Activated CD8-positive, alpha-beta T cell treated with anti-CD3 and anti-CD28 coated beads, Interleukin-2, amount 10 ng/mL, durations not matched to agents 7 days and 5 days (primary cell): ENCODE data around the gene MOV10L1. TPM values are rescaled to one million over a fixed set of nuclear protein-coding genes. Genes with fewer than 3 reads are reported as not detected.

ENCODE experiments used
- ATAC-seq: fragments of 150-1000 bp; cut with Tn5 transposase; one replicate; pipeline ENCODE4 v1.10.0; 2021; ENCODE audit warnings: moderate library complexity
- CTCF ChIA-PET: fragments of 350-600 bp; sonication (Branson Sonifier 250); formaldehyde crosslinking; loops from one replicate; lab custom pipeline; 2021; ENCODE audit warnings: antibody characterized with exemption; lab: Charles Lee
- POLR2A ChIA-PET: fragments of 350-600 bp; sonication (Branson Sonifier 250); formaldehyde crosslinking; loops from one replicate; lab custom pipeline; 2021; ENCODE audit warnings: antibody characterized with exemption; lab: Charles Lee
- DNase-seq: peaks from one replicate; pipeline ENCODE4 v3.0.0-alpha.2; 2020
- H3K27ac Mint-ChIP-seq: one replicate; pipeline ENCODE4 v1.8.0; 2021; ENCODE audit warnings: mild to moderate bottlenecking, mixed read lengths
- H3K27me3 Mint-ChIP-seq: one replicate; pipeline ENCODE4 v1.8.0; 2021; ENCODE audit warnings: low read depth, mixed read lengths
- H3K36me3 Mint-ChIP-seq: one replicate; pipeline ENCODE4 v1.8.0; 2021; ENCODE audit warnings: low read depth, mixed read lengths
- H3K4me1 Mint-ChIP-seq: one replicate; pipeline ENCODE4 v1.8.0; 2021; ENCODE audit warnings: low read depth, mixed read lengths
- H3K4me3 Mint-ChIP-seq: one replicate; pipeline ENCODE4 v1.8.0; 2021; ENCODE audit warnings: mild to moderate bottlenecking, mixed read lengths
- H3K9me3 Mint-ChIP-seq: one replicate; pipeline ENCODE4 v1.8.0; 2022; ENCODE audit warnings: mixed read lengths; ENCODE audit not compliant: insufficient read depth
- total RNA-seq, 2 experiments: library from RNA; stranded (reverse); gene quantifications; one replicate each; pipeline ENCODE4 v1.2.3, GENCODE V29; 2021

MOV10L1 gene
- not detected for total RNA-seq

- peaks cover 18% of the 10 kb centered on the region for H3K9me3 Mint-ChIP-seq
- DNase-seq: no peak
- ChIA-PET CTCF (no interaction called here), POLR2A (no interaction called here)
- no peak for ATAC-seq
- no peak within 1 kb of the TSS for H3K4me3 Mint-ChIP-seq
- peaks cover 7% of the 10 kb centered on the region for H3K27me3 Mint-ChIP-seq
- H3K27ac Mint-ChIP-seq: no peak within 1 kb of the TSS
- no peaks in the 10 kb centered on the region for H3K4me1 Mint-ChIP-seq
- no peaks in the 10 kb centered on the region for H3K36me3 Mint-ChIP-seq
Observed at GRCh38 chr22:50089682-50090411, at the start of gene MOV10L1. Gene MOV10L1 (plus strand): TSS chr22:50090006. CDS start chr22:50090089, 83 bp downstream.

DNA sequence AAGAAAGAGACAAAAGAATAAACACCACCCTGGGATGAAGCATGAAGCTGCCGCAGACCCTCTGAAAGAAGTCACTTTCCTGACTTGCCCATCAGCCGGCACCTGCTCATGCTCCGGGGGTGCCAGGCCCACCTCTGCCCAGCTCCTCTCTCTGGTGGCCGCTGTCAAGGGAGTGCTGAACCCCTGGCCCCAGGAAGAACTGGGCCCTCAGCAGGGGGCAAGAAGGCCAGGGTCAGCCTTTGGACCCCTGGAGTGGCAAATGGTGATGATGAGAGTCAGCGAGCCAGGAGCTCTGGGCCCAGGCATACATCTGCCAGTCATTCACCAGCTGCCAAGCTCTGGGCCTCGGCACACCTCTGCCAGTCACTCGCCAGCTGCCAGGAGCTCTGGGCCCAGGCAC, 49.1 kb upstream of the MOV10L1 start:
- ChIA-PET POLR2A (no interaction called here), CTCF (no interaction called here)
- no peak overlapping the region for H3K4me3 Mint-ChIP-seq
- H3K4me1 Mint-ChIP-seq: peaks cover 12% of the 10 kb centered on the region
- no peaks in the 10 kb centered on the region for H3K9me3 Mint-ChIP-seq
- DNase-seq: no peak
- peaks cover 19% of the 10 kb centered on the region for H3K27me3 Mint-ChIP-seq
- no peak for ATAC-seq
- H3K27ac Mint-ChIP-seq: no peak overlapping the region
- no peaks in the 10 kb centered on the region for H3K36me3 Mint-ChIP-seq

DNA sequence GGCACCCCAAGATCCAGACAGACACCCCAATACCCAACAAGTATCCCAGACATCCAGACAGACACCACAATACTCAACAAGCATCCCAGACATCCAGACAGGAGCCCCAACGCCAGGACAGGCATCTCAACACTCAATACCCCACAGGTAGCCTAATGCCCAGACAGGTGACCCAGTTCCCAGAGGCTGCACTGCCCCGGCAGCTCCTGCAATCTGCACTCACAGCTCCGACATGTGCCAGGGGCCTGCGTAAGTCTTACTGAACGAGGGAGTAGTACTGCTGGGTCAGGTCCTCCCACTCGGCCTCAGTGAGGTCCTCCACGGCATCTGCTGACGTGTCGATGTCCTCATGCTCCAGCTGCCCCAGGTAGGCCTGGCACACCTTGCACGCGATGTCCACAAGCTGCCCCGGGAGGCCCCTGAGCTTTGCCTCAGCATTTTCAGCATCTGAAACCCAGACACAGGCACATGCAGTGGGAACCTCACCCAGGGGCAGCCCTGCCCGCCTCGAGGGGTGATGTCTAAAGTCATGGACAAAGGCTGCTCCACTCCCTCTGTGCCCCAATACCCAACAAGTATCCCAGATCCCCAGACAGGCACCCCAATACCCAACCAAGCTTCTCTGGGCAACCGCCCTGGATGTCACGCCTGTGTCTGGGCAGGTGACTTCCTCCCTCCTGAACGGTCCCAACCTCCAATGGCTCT, 48.3 kb upstream of the MOV10L1 start:
- ATAC-seq: no peak
- no peak for DNase-seq
- peaks cover 12% of the 10 kb centered on the region for H3K4me1 Mint-ChIP-seq
- no peak overlapping the region for H3K27ac Mint-ChIP-seq
- H3K4me3 Mint-ChIP-seq: no peak overlapping the region
- H3K27me3 Mint-ChIP-seq: peaks cover 19% of the 10 kb centered on the region
- no peaks in the 10 kb centered on the region for H3K36me3 Mint-ChIP-seq
- POLR2A ChIA-PET: no interaction called here
- CTCF ChIA-PET: interaction anchor here (0.7 kb wide), 1 partner anchor 11 kb away, joined by 3 read pairs; no protein-coding TSS in a partner anchor
- no peaks in the 10 kb centered on the region for H3K9me3 Mint-ChIP-seq

- Mint-ChIP-seq H3K36me3 (no peaks in the 10 kb centered on the region), H3K4me3 (no peak overlapping the region), H3K27me3 (peaks cover 17% of the 10 kb centered on the region), H3K9me3 (no peaks in the 10 kb centered on the region), H3K4me1 (peaks cover 12% of the 10 kb centered on the region), H3K27ac (no peak overlapping the region)
- ChIA-PET POLR2A (no interaction called here), CTCF (no interaction called here)
- DNase-seq: no peak
- peak; percentile 48 for ATAC-seq
Observed at GRCh38 chr22:50044485-50045118, 45.2 kb upstream of the MOV10L1 start.

DNA sequence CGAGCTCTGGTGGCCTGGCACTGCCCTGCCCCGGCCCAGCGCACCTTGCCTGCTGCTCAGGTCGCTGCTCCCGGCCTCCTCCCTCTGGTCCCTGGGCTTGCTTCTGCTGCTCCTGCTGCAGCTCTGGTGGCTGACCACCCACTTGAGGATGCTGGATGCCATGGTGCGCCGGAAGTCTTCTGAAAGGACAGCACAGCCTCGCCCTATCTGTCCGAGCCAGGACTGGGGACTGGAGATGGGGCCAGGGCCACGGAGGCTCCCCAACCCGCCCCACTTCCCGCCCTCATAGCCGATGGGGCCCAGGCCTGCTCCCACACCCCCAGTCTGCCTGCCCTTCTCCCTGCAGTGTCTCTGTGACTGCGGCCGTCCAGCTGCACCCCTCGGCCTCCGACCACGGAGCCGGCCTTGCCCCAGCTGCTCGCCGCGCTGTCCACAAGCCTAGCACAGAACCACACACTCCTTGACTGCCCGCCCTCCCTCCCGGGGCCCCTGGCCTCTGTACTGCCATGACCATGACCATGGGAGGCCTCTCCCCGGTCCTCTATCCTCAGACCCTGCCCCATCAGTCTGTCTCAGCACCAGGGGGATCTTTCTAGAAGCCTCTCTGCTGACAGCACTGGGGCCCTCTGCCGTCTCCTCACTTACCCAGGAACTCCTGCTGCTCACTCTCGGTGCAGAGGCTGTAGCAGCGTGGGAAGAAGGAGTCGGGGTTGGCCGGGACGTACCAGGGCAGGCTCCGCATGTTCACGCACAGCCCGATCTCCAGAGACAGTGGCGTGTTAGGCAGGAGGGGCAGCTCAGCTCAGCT, 44.4 kb upstream of the MOV10L1 start:
- H3K36me3 Mint-ChIP-seq: no peaks in the 10 kb centered on the region
- DNase-seq: no peak

DNA sequence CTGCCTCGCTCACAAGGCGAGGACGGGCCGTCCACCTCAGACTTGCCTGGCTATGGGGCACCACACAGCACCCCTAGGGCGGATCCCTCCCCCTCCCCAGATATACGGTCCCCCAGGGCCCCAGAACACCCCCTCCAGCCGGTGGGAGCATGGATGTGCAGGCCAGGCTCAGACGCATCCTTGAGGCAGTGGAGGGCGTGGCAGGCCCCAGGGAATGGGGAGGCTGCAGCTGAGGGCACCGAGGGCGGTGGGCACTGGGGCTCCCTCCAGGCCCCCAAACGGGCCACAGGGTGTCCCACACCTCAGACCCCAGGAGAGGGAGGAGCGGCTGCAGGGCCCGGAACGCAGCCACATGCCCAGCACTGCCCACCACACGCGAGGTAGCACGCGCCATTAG, 43.8 kb upstream of the MOV10L1 start:
- H3K27me3 Mint-ChIP-seq: peaks cover 17% of the 10 kb centered on the region
- ChIA-PET POLR2A (no interaction called here), CTCF (no interaction called here)
- no peak for ATAC-seq
- H3K4me1 Mint-ChIP-seq: peaks cover 12% of the 10 kb centered on the region
- H3K27ac Mint-ChIP-seq: no peak overlapping the region
- H3K4me3 Mint-ChIP-seq: no peak overlapping the region
- no peaks in the 10 kb centered on the region for H3K36me3 Mint-ChIP-seq
- no peak for DNase-seq
- no peaks in the 10 kb centered on the region for H3K9me3 Mint-ChIP-seq

More for the DNA sequence above, 44.4 kb upstream of the MOV10L1 start:
- Mint-ChIP-seq H3K27me3 (peaks cover 17% of the 10 kb centered on the region), H3K27ac (no peak overlapping the region), H3K9me3 (no peaks in the 10 kb centered on the region), H3K4me1 (peaks cover 12% of the 10 kb centered on the region), H3K4me3 (no peak overlapping the region)
- CTCF ChIA-PET: no interaction called here
- POLR2A ChIA-PET: no interaction called here
- ATAC-seq: no peak

GRCh38 chr22:50046481-50047245, 43.1 kb upstream of the MOV10L1 start:
- ChIA-PET POLR2A (no interaction called here), CTCF (no interaction called here)
- DNase-seq: no peak
- no peaks in the 10 kb centered on the region for H3K9me3 Mint-ChIP-seq
- no peaks in the 10 kb centered on the region for H3K36me3 Mint-ChIP-seq
- no peak overlapping the region for H3K4me3 Mint-ChIP-seq
- no peak overlapping the region for H3K27ac Mint-ChIP-seq
- peaks cover 21% of the 10 kb centered on the region for H3K27me3 Mint-ChIP-seq
- ATAC-seq: no peak
- H3K4me1 Mint-ChIP-seq: peaks cover 12% of the 10 kb centered on the region

GRCh38 chr22:50047346-50047745, 42.5 kb upstream of the MOV10L1 start:
- Mint-ChIP-seq H3K27me3 (peaks cover 19% of the 10 kb centered on the region), H3K4me1 (peaks cover 12% of the 10 kb centered on the region), H3K36me3 (no peaks in the 10 kb centered on the region), H3K9me3 (no peaks in the 10 kb centered on the region), H3K4me3 (no peak overlapping the region), H3K27ac (no peak overlapping the region)
- CTCF ChIA-PET: no interaction called here
- ATAC-seq (no peak), DNase-seq (no peak)
- POLR2A ChIA-PET: no interaction called here

DNA sequence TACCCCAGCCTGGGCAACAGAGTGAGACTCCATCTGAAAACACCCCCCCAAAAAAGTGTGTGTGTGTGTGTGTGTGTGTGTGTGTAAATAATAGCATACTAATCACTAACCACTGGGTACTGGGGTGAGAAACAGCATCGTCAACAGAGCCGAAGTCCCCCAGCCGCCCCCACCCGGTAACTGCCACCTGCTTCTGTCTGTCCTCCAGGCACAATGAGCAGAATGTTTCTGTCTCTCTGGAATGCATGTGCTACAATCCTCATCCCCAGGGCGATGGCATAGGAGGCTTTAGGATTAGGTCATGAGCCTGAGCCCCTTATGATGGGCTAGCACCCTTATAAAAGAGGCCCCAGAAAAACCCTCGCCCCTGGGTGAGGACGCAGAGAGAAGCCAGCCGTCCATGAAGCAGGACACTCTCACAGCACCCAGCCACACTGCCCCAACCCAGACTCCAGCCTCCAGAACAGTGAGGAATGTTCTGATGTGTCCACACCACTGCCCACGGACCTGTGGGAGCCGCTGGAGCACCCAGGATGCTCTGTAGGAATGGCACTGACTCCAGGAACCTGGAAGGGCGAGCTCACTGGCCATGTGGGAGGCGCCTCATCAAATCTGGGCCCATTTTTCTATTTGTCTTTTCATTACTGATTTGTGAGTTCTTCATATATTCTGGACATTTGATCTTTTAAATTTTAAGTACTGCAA, 41.6 kb upstream of the MOV10L1 start:
- no peak overlapping the region for H3K4me3 Mint-ChIP-seq
- no peak for DNase-seq
- H3K27ac Mint-ChIP-seq: no peak overlapping the region
- ChIA-PET CTCF (no interaction called here), POLR2A (no interaction called here)
- peaks cover 12% of the 10 kb centered on the region for H3K4me1 Mint-ChIP-seq
- no peaks in the 10 kb centered on the region for H3K36me3 Mint-ChIP-seq
- H3K9me3 Mint-ChIP-seq: no peaks in the 10 kb centered on the region
- no peak for ATAC-seq
- H3K27me3 Mint-ChIP-seq: peaks cover 13% of the 10 kb centered on the region

DNA sequence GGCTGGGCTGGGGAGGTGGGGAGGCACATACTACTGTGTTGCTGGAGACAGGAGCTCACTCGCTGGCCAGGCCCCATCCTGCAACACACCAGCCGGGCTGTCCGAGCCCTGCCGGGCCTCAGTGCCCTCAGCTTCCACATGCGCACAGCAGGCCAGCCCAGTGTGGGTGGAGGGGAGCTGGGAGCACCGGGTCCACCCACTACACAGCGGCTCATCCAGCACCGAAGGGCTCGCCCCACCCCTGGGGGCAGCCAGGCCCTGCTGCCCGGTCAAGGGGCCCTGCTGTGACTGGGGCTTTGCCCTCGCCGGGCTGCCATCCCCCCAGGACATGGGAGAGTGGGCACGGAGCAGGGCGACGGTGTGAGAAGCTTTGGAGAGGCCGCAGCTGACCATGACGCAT, 41.0 kb upstream of the MOV10L1 start:
- peaks cover 2% of the 10 kb centered on the region for H3K9me3 Mint-ChIP-seq
- peaks cover 11% of the 10 kb centered on the region for H3K27me3 Mint-ChIP-seq
- no peak for ATAC-seq
- no peak overlapping the region for H3K4me3 Mint-ChIP-seq
- no peak for DNase-seq
- peaks cover 12% of the 10 kb centered on the region for H3K4me1 Mint-ChIP-seq
- H3K27ac Mint-ChIP-seq: no peak overlapping the region
- ChIA-PET CTCF (no interaction called here), POLR2A (no interaction called here)
- no peaks in the 10 kb centered on the region for H3K36me3 Mint-ChIP-seq
